H1 (cell line): Measurements from ENCODE around the gene SHMT2. TPM values are rescaled to one million over a fixed set of nuclear protein-coding genes. Genes with fewer than 3 reads are reported as not detected.

Experiments used
- ATF2 ChIP-seq: IDR thresholded peaks from 2 replicates; pipeline ENCODE4 v1.6.1; 2012; ENCODE audit warnings: low read length, inconsistent platforms
- ATF3 ChIP-seq: IDR thresholded peaks from 2 replicates; pipeline ENCODE4 v1.6.1; 2011; ENCODE audit warnings: low read depth, mild to moderate bottlenecking, low read length; ENCODE audit not compliant: insufficient read depth
- BCL11A ChIP-seq, 2 experiments: IDR thresholded peaks; one replicate each; pipeline ENCODE4 v1.6.1; 2011; ENCODE audit warnings: low read depth in 2 of 2, low read length in 2 of 2, mild to moderate bottlenecking in 2 of 2
- CBX5 ChIP-seq: fragments of 300-800, 300-1000 bp; sonication (generic); IDR thresholded peaks from 2 replicates; pipeline ENCODE4 v1.7.1; 2016; ENCODE audit warnings: antibody characterized with exemption, low read length, low read depth
- CBX8 ChIP-seq: fragments of 300-800, 300-1000 bp; sonication (generic); IDR thresholded peaks from 2 replicates; pipeline ENCODE4 v1.7.1; 2016; ENCODE audit warnings: low read depth, low read length, borderline replicate concordance
- CTBP2 ChIP-seq: IDR thresholded peaks from 2 replicates; pipeline ENCODE4 v1.7.0; 2011; ENCODE audit warnings: borderline replicate concordance, mild to moderate bottlenecking, moderate library complexity, mixed read lengths, low read length; ENCODE audit not compliant: insufficient read depth, insufficient read length
- E2F6 ChIP-seq: IDR thresholded peaks from 2 replicates; pipeline ENCODE4 v1.6.1; 2012; ENCODE audit warnings: inconsistent platforms
- EZH2 ChIP-seq: fragments of 200-600 bp; sonication (generic); IDR thresholded peaks from 2 replicates; pipeline ENCODE4 v1.7.1; 2012; ENCODE audit warnings: low read depth, mild to moderate bottlenecking, moderate library complexity, low read length, inconsistent platforms; ENCODE audit not compliant: severe bottlenecking
- GABPA ChIP-seq: IDR thresholded peaks from 2 replicates; pipeline ENCODE4 v1.6.1; 2011; ENCODE audit warnings: mild to moderate bottlenecking, low read length, moderate library complexity, borderline replicate concordance; ENCODE audit not compliant: insufficient read depth
- HDAC2 ChIP-seq, 2 experiments: fragments of 300-600 bp in 1 of 2; sonication (generic) in 1 of 2; IDR thresholded peaks; 2 replicates each; pipeline ENCODE4 v1.6.1; 2011 to 2012; ENCODE audit warnings: low read depth in 2 of 2, low read length in 2 of 2, mild to moderate bottlenecking in 2 of 2, moderate library complexity in 2 of 2, borderline replicate concordance in 1 of 2, inconsistent platforms in 1 of 2
- HDAC6 ChIP-seq: IDR thresholded peaks from one replicate; pipeline ENCODE4 v1.7.1; 2012; ENCODE audit warnings: low read depth, mild to moderate bottlenecking, inconsistent platforms, low read length, moderate library complexity
- MAFK ChIP-seq: IDR thresholded peaks from 2 replicates; pipeline ENCODE4 v1.6.1; 2012; ENCODE audit warnings: low read depth, mild to moderate bottlenecking, improper control_type of control experiment, low read length
- NRF1 ChIP-seq: IDR thresholded peaks from 2 replicates; pipeline ENCODE4 v1.6.1; 2011; ENCODE audit warnings: mild to moderate bottlenecking, low read depth, low read length, improper control_type of control experiment
- PHF8 ChIP-seq: fragments of 200-600 bp; sonication (generic); conservative IDR thresholded peaks from 2 replicates; pipeline ENCODE4 v1.7.1; 2012; ENCODE audit warnings: low read depth, mild to moderate bottlenecking, inconsistent platforms, low read length, moderate library complexity
- SIX5 ChIP-seq: IDR thresholded peaks from 2 replicates; pipeline ENCODE4 v1.6.1; 2011; ENCODE audit warnings: mild to moderate bottlenecking, low read depth, low read length
- SRF ChIP-seq: IDR thresholded peaks from 2 replicates; pipeline ENCODE4 v1.6.1; 2011; ENCODE audit warnings: mild to moderate bottlenecking, low read depth, low read length, moderate library complexity
- SUZ12 ChIP-seq: fragments of 200-600 bp; sonication (generic); IDR thresholded peaks from 2 replicates; pipeline ENCODE4 v1.6.1; 2012; ENCODE audit warnings: mild to moderate bottlenecking, inconsistent platforms, low read length, moderate library complexity, mixed read lengths
- TAF7 ChIP-seq: optimal IDR thresholded peaks from 2 replicates; pipeline ENCODE3; 2011; ENCODE audit warnings: low read depth, mild to moderate bottlenecking, inconsistent platforms, low read length, moderate library complexity, borderline replicate concordance
- USF2 ChIP-seq: IDR thresholded peaks from 2 replicates; pipeline ENCODE4 v1.6.1; 2011; ENCODE audit warnings: low read length, improper control_type of control experiment
- polyA plus RNA-seq, 7 experiments: library from polyadenylated mRNA; depleted of rRNA in 3 of 7; stranded (reverse) in 5 of 7; unstranded in 2 of 7; fragments of >200 nt in 5 of 7; fragments of 200-250 nt in 2 of 7; gene quantifications; 1 replicate in 5 of 7; 2 replicates in 1 of 7; 4 replicates in 1 of 7; pipeline versions ENCODE4 v1.2.1 to v1.2.3, GENCODE V29; 2011 to 2013; ENCODE audit warnings: missing spikeins in 2 of 7, mixed read lengths in 2 of 7
- total RNA-seq: library from RNA; stranded (reverse); fragmentation: NEBNext Ultra II Directional; extraction: Animal tissue kit (Norgen Biotek cat#: 25700); gene quantifications from 2 replicates; pipeline ENCODE4 v1.2.1, GENCODE V29; 2021

The SHMT2 gene
- total and polyA plus RNA-seq, 2 of the 8 experiments (the other 6 are each of a cell fraction or from before 2014, with no cell fraction given) = 274 to 520 TPM

- TF ChIP-seq SIX5 (no peak), PHF8 (no peak; the same call in 1 of the 2 replicates), MAFK (no peak), NRF1 (no peak), SUZ12 (no peak), USF2 (no peak), HDAC2 (IDR thresholded peaks at IDR 0.05; ENCODE audit: borderline replicate concordance in 1 of 2, low read depth in 2 of 2, low read length in 2 of 2) (peak; percentile 50 to 85; a peak in 1 of 4 replicates), ATF2 (no peak), CBX5 (no peak), TAF7 (peak; percentile 94), GABPA (no peak), EZH2 (no peak), BCL11A (IDR thresholded peaks at IDR 0.05; ENCODE audit: low read depth in 2 of 2, low read length in 2 of 2) (no peak), CTBP2 (no peak), CBX8 (no peak), HDAC6 (no peak), SRF (no peak; the same call in 1 of the 2 replicates), ATF3 (peak; percentile 78), E2F6 (no peak)
Measured at GRCh38 chr12:57238854-57239554, 9.5 kb downstream of the SHMT2 start (continued).
